Muscle of leg (tissue), 11 donors: ENCODE data around the gene PLEKHA1. TPM values are rescaled to one million over a fixed set of nuclear protein-coding genes. Genes with fewer than 3 reads are reported as not detected.
A peak's percentile ranks its signal among the peaks of the same experiment; 100 is the strongest.

Experiments
- DNase-seq: peaks from one replicate; pipeline ENCODE4 v3.0.0; 2013
- H3K27ac ChIP-seq: one replicate; pipeline ENCODE4 v1.5.1; 2013; ENCODE audit warnings: mild to moderate bottlenecking, low read length, control low read depth
- H3K27me3 ChIP-seq: one replicate; pipeline ENCODE4 v1.6.1; 2013; ENCODE audit warnings: low read length; ENCODE audit not compliant: control insufficient read depth, insufficient read depth
- H3K36me3 ChIP-seq: one replicate; pipeline ENCODE4 v1.6.1; 2013; ENCODE audit warnings: low read length; ENCODE audit not compliant: control insufficient read depth, insufficient read depth
- H3K4me1 ChIP-seq: one replicate; pipeline ENCODE4 v1.6.1; 2013; ENCODE audit warnings: low read length; ENCODE audit not compliant: control insufficient read depth, insufficient read depth
- H3K4me3 ChIP-seq: one replicate; pipeline ENCODE4 v1.5.1; 2013; ENCODE audit warnings: low read length, control low read depth
- H3K9me3 ChIP-seq: replicated peaks from 2 replicates; pipeline ENCODE4 v1.6.1; 2013; ENCODE audit warnings: low read depth, low read length; ENCODE audit not compliant: control insufficient read depth
- WGBS: methylation state at CpG from one replicate; pipeline ENCODE4 v1.1.5; 2013; ENCODE audit warnings: missing lambda C conversion rate; ENCODE audit not compliant: insufficient coverage; 5-methylcytosine and 5-hydroxymethylcytosine counted together
- polyA plus RNA-seq, 8 donors: library from polyadenylated mRNA; unstranded; fragments of 120-200 nt; gene quantifications; one replicate each; pipeline versions ENCODE4 v1.2.1 to v1.2.3, GENCODE V29; 2013; ENCODE audit warnings: inconsistent platforms in 1 of 8, low replicate concordance in 1 of 8; ENCODE audit not compliant: insufficient read length in 8 of 8, insufficient read depth in 1 of 8
- total RNA-seq: library from RNA; stranded (reverse); fragments of 120-200 nt; gene quantifications from one replicate; pipeline ENCODE4 v1.2.4, GENCODE V29; 2013

The PLEKHA1 gene
- total and polyA plus RNA-seq, 9 donors: 22.0 to 36.3 (median 29.9) TPM

- Histone ChIP-seq H3K36me3 (peaks cover 10% of the 10 kb centered on the region), H3K27me3 (no peaks in the 10 kb centered on the region), H3K4me1 (peaks cover 5% of the 10 kb centered on the region), H3K4me3 (no peak overlapping the region), H3K9me3 (no peaks in the 10 kb centered on the region), H3K27ac (no peak overlapping the region)
- 0% methylated on average over 1 of the region's 3 CpGs for WGBS
- peak; percentile 74 for DNase-seq
These were observed 45.5 kb downstream of the PLEKHA1 start for GRCh38 chr10:122419876-122420623.

- 33% methylated on average over 1 of the region's 3 CpGs for WGBS
- no peak overlapping the region for H3K27ac ChIP-seq
- H3K4me3 ChIP-seq: no peak overlapping the region
- no peaks in the 10 kb centered on the region for H3K27me3 ChIP-seq
- H3K9me3 ChIP-seq: no peaks in the 10 kb centered on the region
- peaks cover 8% of the 10 kb centered on the region for H3K36me3 ChIP-seq
- DNase-seq: no peak
- peaks cover 5% of the 10 kb centered on the region for H3K4me1 ChIP-seq
These were observed 46.1 kb downstream of the PLEKHA1 start for GRCh38 chr10:122420624-122421007.

GRCh38 chr10:122421054-122421625, 46.6 kb downstream of the PLEKHA1 start:
- DNase-seq: no peak
- Histone ChIP-seq H3K27me3 (no peaks in the 10 kb centered on the region), H3K4me1 (peaks cover 5% of the 10 kb centered on the region), H3K4me3 (no peak overlapping the region), H3K9me3 (no peaks in the 10 kb centered on the region), H3K36me3 (peaks cover 7% of the 10 kb centered on the region), H3K27ac (no peak overlapping the region)
- WGBS: no CpG with 5 or more reads among the region's 3 CpGs

GRCh38 chr10:122421742-122422141, 47.2 kb downstream of the PLEKHA1 start:
- Histone ChIP-seq H3K4me3 (no peak overlapping the region), H3K9me3 (no peaks in the 10 kb centered on the region), H3K36me3 (peaks cover 4% of the 10 kb centered on the region), H3K27ac (no peak overlapping the region), H3K4me1 (peaks cover 5% of the 10 kb centered on the region), H3K27me3 (no peaks in the 10 kb centered on the region)
- DNase-seq: no peak

- Histone ChIP-seq H3K4me1 (peaks cover 5% of the 10 kb centered on the region), H3K9me3 (no peaks in the 10 kb centered on the region)
- WGBS: 55% methylated on average over 2 of the region's 5 CpGs
These were observed 47.9 kb downstream of the PLEKHA1 start for GRCh38 chr10:122422266-122422989.

GRCh38 chr10:122424059-122424458, 49.6 kb downstream of the PLEKHA1 start:
- Histone ChIP-seq H3K27ac (no peak overlapping the region), H3K9me3 (no peaks in the 10 kb centered on the region), H3K4me3 (no peak overlapping the region), H3K27me3 (no peaks in the 10 kb centered on the region), H3K4me1 (peaks cover 5% of the 10 kb centered on the region), H3K36me3 (peaks cover 4% of the 10 kb centered on the region)
- no CpG with 5 or more reads among the region's 2 CpGs for whole genome bisulfite sequencing
- no peak for DNase-seq

More at GRCh38 chr10:122422266-122422989, 47.9 kb downstream of the PLEKHA1 start:
- H3K27ac ChIP-seq: no peak overlapping the region
- no peak overlapping the region for H3K4me3 ChIP-seq
- no peaks in the 10 kb centered on the region for H3K27me3 ChIP-seq
- DNase-seq: no peak
- H3K36me3 ChIP-seq: peaks cover 4% of the 10 kb centered on the region

- no peaks in the 10 kb centered on the region for H3K4me1 ChIP-seq
- no peak overlapping the region for H3K4me3 ChIP-seq
- WGBS: 100% methylated on average over 1 of the region's 6 CpGs
These were observed 52.3 kb downstream of the PLEKHA1 start for GRCh38 chr10:122426829-122427228.

GRCh38 chr10:122427280-122427679, 52.8 kb downstream of the PLEKHA1 start:
- Histone ChIP-seq H3K9me3 (no peaks in the 10 kb centered on the region), H3K4me1 (no peaks in the 10 kb centered on the region), H3K4me3 (no peak overlapping the region), H3K36me3 (peaks cover 6% of the 10 kb centered on the region), H3K27ac (no peak overlapping the region), H3K27me3 (no peaks in the 10 kb centered on the region)
- no CpG with 5 or more reads among the region's 2 CpGs for WGBS
- DNase-seq: no peak

More at GRCh38 chr10:122426829-122427228, 52.3 kb downstream of the PLEKHA1 start:
- Histone ChIP-seq H3K36me3 (peaks cover 7% of the 10 kb centered on the region), H3K27me3 (no peaks in the 10 kb centered on the region), H3K9me3 (no peaks in the 10 kb centered on the region), H3K27ac (no peak overlapping the region)
- DNase-seq: no peak

- WGBS: no CpG with 5 or more reads among the region's 3 CpGs
- H3K4me3 ChIP-seq: no peak overlapping the region
- no peaks in the 10 kb centered on the region for H3K27me3 ChIP-seq
- no peaks in the 10 kb centered on the region for H3K4me1 ChIP-seq
- no peaks in the 10 kb centered on the region for H3K36me3 ChIP-seq
- peak; percentile 61 for DNase-seq
- H3K27ac ChIP-seq: no peak overlapping the region
- peaks cover 5% of the 10 kb centered on the region for H3K9me3 ChIP-seq
These were observed 60.8 kb downstream of the PLEKHA1 start for GRCh38 chr10:122435212-122435827.

- Histone ChIP-seq H3K36me3 (no peaks in the 10 kb centered on the region), H3K4me1 (no peaks in the 10 kb centered on the region), H3K27ac (no peak overlapping the region), H3K27me3 (no peaks in the 10 kb centered on the region), H3K9me3 (peaks cover 7% of the 10 kb centered on the region), H3K4me3 (no peak overlapping the region)
- no peak for DNase-seq
- WGBS: 94% methylated on average over 4 of the region's 7 CpGs
These were observed 67.5 kb downstream of the PLEKHA1 start for GRCh38 chr10:122441961-122442360.
